Psoas muscle (tissue), 8 donors: ENCODE measurements around the gene NOL9. TPM values are rescaled to one million over a fixed set of nuclear protein-coding genes. Genes with fewer than 3 reads are reported as not detected.

ENCODE experiments used
- ATAC-seq, 4 donors: fragments of 200-7000 bp; cut with Tn5 transposase; one replicate each; pipeline ENCODE4 v1.9.1; 2020; ENCODE audit warnings: moderate library complexity in 3 of 4, mild to moderate bottlenecking in 2 of 4
- DNase-seq, 2 donors: peaks; one replicate each; pipeline ENCODE4 v3.0.0-alpha.2; 2020
- H3K27ac ChIP-seq: fragments of 200-600 bp; one replicate; pipeline ENCODE4 v1.8.0; 2022
- H3K27me3 ChIP-seq, 3 donors: fragments of 200-600 bp in 1 of 3; one replicate each; pipeline versions ENCODE4 v1.6.1 to v1.8.0; 2013 to 2022; ENCODE audit warnings: low read length in 2 of 3, mild to moderate bottlenecking in 2 of 3, moderate library complexity in 1 of 3; ENCODE audit not compliant: insufficient read depth in 3 of 3
- H3K36me3 ChIP-seq, 2 donors: fragments of 200-600 bp in 1 of 2; one replicate each; pipeline versions ENCODE4 v1.6.1 to v1.8.0; 2013 to 2022; ENCODE audit warnings: low read depth in 1 of 2, mild to moderate bottlenecking in 1 of 2, moderate library complexity in 1 of 2; ENCODE audit not compliant: insufficient read depth in 1 of 2
- H3K4me1 ChIP-seq: fragments of 200-600 bp; one replicate; pipeline ENCODE4 v1.8.0; 2022
- H3K4me3 ChIP-seq: fragments of 200-600 bp; one replicate; pipeline ENCODE4 v1.8.0; 2022; ENCODE audit warnings: mild to moderate bottlenecking
- H3K9me3 ChIP-seq: fragments of 200-600 bp; one replicate; pipeline ENCODE4 v1.8.0; 2022
- CTCF ChIP-seq: fragments of 200-600 bp; IDR thresholded peaks from one replicate; pipeline ENCODE4 v1.8.0; 2022; ENCODE audit warnings: antibody characterized with exemption
- WGBS, 3 donors: extraction: QIAGEN DNeasy Blood & Tissue Kit; methylation state at CpG; one replicate each; pipeline versions ENCODE4 v1.1.6 to v1.1.7; 2013; 5-methylcytosine and 5-hydroxymethylcytosine counted together
- intact Hi-C, 2 donors: fragments of 100-400 bp; cut with DNase I; formaldehyde crosslinking; loops; one replicate each; pipeline versions ENCODE4 v1.11.0 to v1.14.2; 2022
- polyA plus RNA-seq, 3 donors: library from polyadenylated mRNA; stranded (reverse); fragments of 200-250 nt; gene quantifications; one replicate each; pipeline ENCODE4 v1.2.3, GENCODE V29; 2013
- total RNA-seq, 4 donors: library from RNA; stranded (reverse); fragmentation: NEBNext Ultra II Directional in 2 of 4; extraction: Animal tissue kit (Norgen Biotek cat#: 25700) in 2 of 4; gene quantifications; one replicate each; pipeline versions ENCODE4 v1.2.1 to v1.2.4, GENCODE V29; 2021 to 2023
- donor health status: healthy with polysubstance abuse.
- donor health status: DM: no; HTN: no; CAD: no; lungs with moderate emphysema.
- donor health status: Bipolar disorder and iron deficiency.
- donor health status: healthy.
- donor health status: DM: yes; HTN: yes; CAD: no.
- donor health status: DM: no; HTN: no; CAD: no.
- donor health status: DM: no; HTN: no; CAD: no.
- donor health status: DM: yes; HTN: yes; CAD: no.

Gene NOL9
- total and polyA plus RNA-seq, 7 donors: 5.0 to 26.1 (median 17.1) TPM

- Histone ChIP-seq H3K4me3 (no peak overlapping the region), H3K27ac (no peak overlapping the region), H3K4me1 (no peaks in the 10 kb centered on the region), H3K27me3 (no peaks in the 10 kb centered on the region), H3K9me3 (no peaks in the 10 kb centered on the region), H3K36me3 (peaks cover 14 to 92% of the 10 kb centered on the region in 2 donors)
- no peak for TF ChIP-seq CTCF
- intact Hi-C loops: no loop called here
- ATAC-seq: no peak
- no peak for DNase-seq
- WGBS, 3 donors: 90 to 91% (median 90%) methylated on average over 4 of the region's 4 CpGs
Observed at GRCh38 chr1:6535214-6535613, 19.1 kb downstream of the NOL9 start.

- peak in 1 of 2 donors; percentile 23 for DNase-seq
- Histone ChIP-seq H3K9me3 (no peaks in the 10 kb centered on the region), H3K27me3 (no peaks in the 10 kb centered on the region), H3K27ac (no peak overlapping the region), H3K36me3 (peaks cover 14 to 94% of the 10 kb centered on the region in 2 donors), H3K4me1 (no peaks in the 10 kb centered on the region), H3K4me3 (no peak overlapping the region)
- 91 to 93% (median 92%) methylated on average over 8 of the region's 8 CpGs for WGBS, 3 donors
- ATAC-seq: no peak
- intact Hi-C loops: no loop called here
- TF ChIP-seq CTCF: no peak
Observed at GRCh38 chr1:6534248-6534822, 20.0 kb downstream of the NOL9 start.

DNA sequence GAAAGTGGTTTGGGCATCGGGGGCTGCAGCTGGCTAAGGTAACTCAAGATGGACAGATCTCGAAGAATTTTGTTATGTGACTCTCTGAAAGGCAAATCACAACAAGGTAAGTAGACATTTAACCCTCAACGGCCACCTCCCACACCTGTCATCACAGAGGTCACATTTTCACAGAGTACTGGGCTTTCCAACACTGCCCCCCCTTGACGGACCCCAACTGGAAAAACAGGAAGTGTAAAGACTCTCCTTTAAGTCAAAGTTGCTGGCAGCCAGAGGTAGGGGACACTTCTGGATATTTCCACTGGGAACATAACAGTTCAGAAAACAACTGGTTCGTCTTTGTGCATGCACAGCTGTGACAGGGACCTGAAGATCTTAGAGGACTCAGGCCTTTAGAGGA, 22.3 kb downstream of the NOL9 start:
- no peak for ATAC-seq
- DNase-seq: no peak
- WGBS, 3 donors: 79 to 91% (median 85%) methylated on average over 5 of the region's 5 CpGs

GRCh38 chr1:6530504-6531160, 23.7 kb downstream of the NOL9 start:
- peak in 1 of 4 donors; percentile 8 for ATAC-seq
- no peak overlapping the region for H3K27ac ChIP-seq
- H3K9me3 ChIP-seq: no peaks in the 10 kb centered on the region
- DNase-seq: no peak
- H3K4me3 ChIP-seq: no peak overlapping the region
- no peaks in the 10 kb centered on the region for H3K4me1 ChIP-seq
- 96 to 97% (median 96%) methylated on average over 13 of the region's 13 CpGs for WGBS, 3 donors
- no peak for TF ChIP-seq CTCF
- H3K36me3 ChIP-seq: peaks cover 22 to 99% of the 10 kb centered on the region in 2 donors
- intact Hi-C loops: no loop called here
- no peaks in the 10 kb centered on the region for H3K27me3 ChIP-seq

More for the DNA sequence above, 22.3 kb downstream of the NOL9 start:
- intact Hi-C loops: no loop called here
- Histone ChIP-seq H3K4me3 (no peak overlapping the region), H3K36me3 (peaks cover 22 to 98% of the 10 kb centered on the region in 2 donors), H3K27me3 (no peaks in the 10 kb centered on the region), H3K9me3 (no peaks in the 10 kb centered on the region), H3K4me1 (no peaks in the 10 kb centered on the region), H3K27ac (no peak overlapping the region)
- no peak for TF ChIP-seq CTCF
